ENCODE data around the gene PRMT7. TPM values are rescaled to one million over a fixed set of nuclear protein-coding genes. Genes with fewer than 3 reads are reported as not detected.

PRMT7 gene
- total RNA-seq, 1 donor from 2014 or later: 25.6 TPM

DNA sequence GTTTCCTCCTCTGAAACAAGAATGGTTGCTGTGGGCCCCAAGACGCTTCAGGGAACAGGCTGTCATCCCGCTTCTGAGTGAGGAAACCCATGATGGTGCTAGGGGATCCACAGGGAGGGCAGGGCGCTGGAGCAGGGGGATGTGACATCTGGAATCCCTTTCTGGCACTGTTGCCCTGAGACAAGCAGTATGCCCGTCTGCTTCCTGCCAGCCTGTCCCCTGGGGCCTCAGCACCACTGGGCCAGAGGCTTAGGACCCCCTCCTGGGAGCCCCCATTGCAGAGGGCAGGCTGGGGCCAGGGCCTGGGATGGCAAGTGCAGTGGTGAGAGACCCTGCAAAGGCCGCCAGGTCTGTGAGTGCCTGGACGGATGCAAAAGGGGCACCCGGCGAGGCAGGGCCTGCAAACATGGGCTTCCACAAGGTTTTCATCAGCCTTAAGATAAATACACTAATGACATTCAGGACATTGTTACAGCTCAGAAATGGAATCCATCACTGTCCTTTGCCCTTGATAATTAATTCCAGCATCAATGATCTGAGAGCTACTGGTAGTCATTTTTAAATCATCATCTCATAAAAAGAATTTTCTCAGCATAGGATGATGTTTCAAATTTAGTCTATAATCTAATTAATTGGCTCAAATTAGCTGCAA is 51.6 kb downstream of the PRMT7 start:
- TF ChIP-seq, protein P1, sequence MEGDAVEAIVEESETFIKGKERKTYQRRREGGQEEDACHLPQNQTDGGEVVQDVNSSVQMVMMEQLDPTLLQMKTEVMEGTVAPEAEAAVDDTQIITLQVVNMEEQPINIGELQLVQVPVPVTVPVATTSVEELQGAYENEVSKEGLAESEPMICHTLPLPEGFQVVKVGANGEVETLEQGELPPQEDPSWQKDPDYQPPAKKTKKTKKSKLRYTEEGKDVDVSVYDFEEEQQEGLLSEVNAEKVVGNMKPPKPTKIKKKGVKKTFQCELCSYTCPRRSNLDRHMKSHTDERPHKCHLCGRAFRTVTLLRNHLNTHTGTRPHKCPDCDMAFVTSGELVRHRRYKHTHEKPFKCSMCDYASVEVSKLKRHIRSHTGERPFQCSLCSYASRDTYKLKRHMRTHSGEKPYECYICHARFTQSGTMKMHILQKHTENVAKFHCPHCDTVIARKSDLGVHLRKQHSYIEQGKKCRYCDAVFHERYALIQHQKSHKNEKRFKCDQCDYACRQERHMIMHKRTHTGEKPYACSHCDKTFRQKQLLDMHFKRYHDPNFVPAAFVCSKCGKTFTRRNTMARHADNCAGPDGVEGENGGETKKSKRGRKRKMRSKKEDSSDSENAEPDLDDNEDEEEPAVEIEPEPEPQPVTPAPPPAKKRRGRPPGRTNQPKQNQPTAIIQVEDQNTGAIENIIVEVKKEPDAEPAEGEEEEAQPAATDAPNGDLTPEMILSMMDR (IDR thresholded peaks at IDR 0.05; ENCODE audit: borderline replicate concordance): no peak
- intact Hi-C loops (cut with micrococcal nuclease): no loop called here
- Histone ChIP-seq H3K27me3 (ENCODE audit: low read depth) (peaks cover 22% of the 10 kb centered on the region), H3K27ac (replicated peaks) (no peak overlapping the region), H3K36me3 (peaks cover 22% of the 10 kb centered on the region), H3K9me3 (replicated peaks) (no peaks in the 10 kb centered on the region), H3K4me3 (no peak overlapping the region), H3K4me1 (no peaks in the 10 kb centered on the region)
- DNase-seq: no peak

DNA sequence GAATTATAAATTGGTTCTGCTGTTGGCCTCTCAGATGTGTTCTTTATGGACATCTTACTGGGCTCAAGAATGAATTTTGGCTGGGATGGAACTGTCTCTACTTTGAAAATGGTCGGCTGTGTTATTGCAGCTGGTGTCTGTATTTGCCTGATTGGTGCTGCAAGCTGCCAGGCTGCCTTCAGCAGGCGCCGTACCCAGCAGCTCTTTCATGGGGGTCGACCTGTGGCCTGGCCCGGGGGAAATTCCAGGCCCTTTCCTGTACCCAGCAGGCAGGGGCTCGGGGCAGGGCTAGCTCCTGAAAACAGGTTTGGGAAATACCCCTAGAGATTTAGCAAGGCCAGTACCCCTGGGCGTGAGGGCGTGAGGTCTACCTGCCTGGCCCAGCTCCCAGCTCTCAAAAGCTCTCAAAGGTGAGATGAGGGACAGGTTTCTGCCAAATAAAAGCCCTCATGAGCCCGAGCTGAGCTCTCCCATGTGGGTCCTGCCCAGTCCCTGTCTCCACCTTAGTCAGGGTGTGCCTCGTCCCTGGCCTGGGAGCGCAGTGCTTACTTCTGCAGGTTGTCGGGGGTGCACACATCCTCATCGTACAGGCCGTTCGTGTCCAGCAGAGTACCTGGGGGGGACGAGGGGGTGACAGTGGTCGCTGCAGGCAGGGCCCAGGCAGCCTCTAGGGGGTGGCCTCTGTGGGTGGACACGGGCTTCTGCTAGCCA is 52.3 kb downstream of the PRMT7 start:
- Histone ChIP-seq H3K4me3 (no peak overlapping the region), H3K9me3 (replicated peaks) (no peaks in the 10 kb centered on the region), H3K36me3 (peaks cover 15% of the 10 kb centered on the region), H3K4me1 (no peaks in the 10 kb centered on the region), H3K27me3 (ENCODE audit: low read depth) (peaks cover 29% of the 10 kb centered on the region), H3K27ac (replicated peaks) (no peak overlapping the region)
- intact Hi-C loops (cut with micrococcal nuclease): no loop called here
- TF ChIP-seq, protein P1 (IDR thresholded peaks at IDR 0.05; ENCODE audit: borderline replicate concordance): no peak
- no peak for DNase-seq

DNA sequence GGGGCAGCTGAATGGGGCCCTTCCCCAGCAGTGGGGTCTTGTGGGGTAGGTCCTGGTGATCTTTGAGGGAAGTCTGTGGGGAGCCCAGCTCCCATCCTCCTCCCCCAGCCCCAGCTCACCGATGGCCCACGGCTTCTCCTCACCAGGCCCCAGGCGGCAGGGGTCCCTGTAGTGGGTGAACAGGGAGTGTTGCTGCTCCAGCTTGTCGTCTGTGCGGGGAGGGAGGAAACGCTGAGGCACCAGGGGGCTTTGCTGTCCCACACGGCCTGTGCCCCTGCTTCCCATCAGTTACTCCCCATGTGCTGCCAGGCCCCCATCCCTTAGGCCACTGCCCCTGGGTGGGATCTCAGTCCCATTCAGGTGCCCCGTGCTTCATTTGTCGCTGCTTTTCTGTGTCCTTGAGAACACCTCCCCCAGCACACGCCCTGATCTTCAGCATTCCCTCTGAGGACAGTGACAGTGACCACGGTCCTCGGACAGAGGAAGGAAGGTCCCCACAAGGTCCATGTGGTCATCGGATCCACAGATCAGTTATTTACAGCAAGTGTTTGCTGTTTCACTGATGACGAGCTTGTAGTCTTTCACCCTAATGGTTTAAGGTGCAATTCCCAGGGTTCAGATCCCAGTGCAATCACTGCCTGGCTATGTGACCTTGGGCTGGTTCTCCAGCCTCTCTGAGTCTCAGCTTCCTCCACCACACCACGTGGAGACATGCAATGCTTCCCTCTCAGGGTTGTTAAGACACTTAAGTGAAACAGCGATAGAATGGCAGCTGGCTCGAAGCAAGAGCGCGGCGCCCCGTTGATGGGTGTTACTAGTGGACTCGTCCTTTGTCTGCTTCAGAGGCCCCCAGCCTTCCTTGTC is 53.1 kb downstream of the PRMT7 start:
- intact Hi-C loops (cut with micrococcal nuclease): no loop called here
- H3K27me3 ChIP-seq (ENCODE audit: low read depth): peaks cover 36% of the 10 kb centered on the region

DNA sequence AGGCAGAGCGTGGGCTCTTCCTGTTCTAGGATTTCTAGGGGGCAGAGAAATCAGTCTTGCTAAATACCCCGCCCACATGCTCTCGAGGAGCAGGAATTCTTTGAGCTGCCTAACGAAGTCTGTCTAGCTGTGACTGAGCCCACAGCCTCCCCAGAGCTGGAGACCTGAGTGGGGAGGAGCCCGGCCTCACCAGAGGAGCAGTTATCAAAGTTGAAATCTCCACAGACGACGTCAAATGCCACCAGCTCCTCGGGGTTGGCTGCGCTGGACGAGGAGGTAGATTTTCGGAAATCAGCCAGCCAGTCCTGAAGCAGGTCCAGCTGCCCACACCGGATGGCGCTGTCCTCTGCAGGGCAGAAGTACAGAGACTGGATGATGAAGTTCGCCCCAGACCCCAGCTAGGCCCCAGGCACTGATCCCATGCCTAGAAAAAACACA is 53.8 kb downstream of the PRMT7 start:
- peaks cover 36% of the 10 kb centered on the region for H3K27me3 ChIP-seq (ENCODE audit: low read depth)

More for the DNA sequence above, 53.1 kb downstream of the PRMT7 start:
- no peak overlapping the region for H3K4me3 ChIP-seq
- H3K36me3 ChIP-seq: peaks cover 8% of the 10 kb centered on the region
- H3K27ac ChIP-seq (replicated peaks): no peak overlapping the region
- no peak for DNase-seq
- H3K9me3 ChIP-seq (replicated peaks): no peaks in the 10 kb centered on the region
- no peaks in the 10 kb centered on the region for H3K4me1 ChIP-seq
- TF ChIP-seq, protein P1 (IDR thresholded peaks at IDR 0.05; ENCODE audit: borderline replicate concordance): no peak

More for the DNA sequence above, 53.8 kb downstream of the PRMT7 start:
- TF ChIP-seq, protein P1 (IDR thresholded peaks at IDR 0.05; ENCODE audit: borderline replicate concordance): no peak
- H3K4me3 ChIP-seq: no peak overlapping the region
- intact Hi-C loops (cut with micrococcal nuclease): no loop called here
- no peaks in the 10 kb centered on the region for H3K9me3 ChIP-seq (replicated peaks)
- no peaks in the 10 kb centered on the region for H3K4me1 ChIP-seq
- no peak overlapping the region for H3K27ac ChIP-seq (replicated peaks)
- no peak for DNase-seq
- peaks cover under 1% of the 10 kb centered on the region for H3K36me3 ChIP-seq
